Breast epithelium (tissue), 3 donors: Measurements from ENCODE around the gene POLR3B.

Source experiments
- CTCF ChIP-seq, 3 donors: fragments of 450-650 bp; IDR thresholded peaks; one replicate each; pipeline ENCODE4 v1.5.1; 2016 to 2017; ENCODE audit warnings: antibody characterized with exemption in 3 of 3, mild to moderate bottlenecking in 3 of 3, moderate library complexity in 3 of 3
- POLR2A ChIP-seq: fragments of 450-650 bp; IDR thresholded peaks from one replicate; pipeline ENCODE4 v1.6.1; 2016; ENCODE audit warnings: antibody characterized with exemption, mild to moderate bottlenecking, moderate library complexity
- POLR2AphosphoS5 ChIP-seq, 3 donors: sonication (generic); formaldehyde crosslinking; IDR thresholded peaks; one replicate each; pipeline ENCODE4 v1.6.1; 2017; ENCODE audit warnings: antibody characterized with exemption in 3 of 3

DNA sequence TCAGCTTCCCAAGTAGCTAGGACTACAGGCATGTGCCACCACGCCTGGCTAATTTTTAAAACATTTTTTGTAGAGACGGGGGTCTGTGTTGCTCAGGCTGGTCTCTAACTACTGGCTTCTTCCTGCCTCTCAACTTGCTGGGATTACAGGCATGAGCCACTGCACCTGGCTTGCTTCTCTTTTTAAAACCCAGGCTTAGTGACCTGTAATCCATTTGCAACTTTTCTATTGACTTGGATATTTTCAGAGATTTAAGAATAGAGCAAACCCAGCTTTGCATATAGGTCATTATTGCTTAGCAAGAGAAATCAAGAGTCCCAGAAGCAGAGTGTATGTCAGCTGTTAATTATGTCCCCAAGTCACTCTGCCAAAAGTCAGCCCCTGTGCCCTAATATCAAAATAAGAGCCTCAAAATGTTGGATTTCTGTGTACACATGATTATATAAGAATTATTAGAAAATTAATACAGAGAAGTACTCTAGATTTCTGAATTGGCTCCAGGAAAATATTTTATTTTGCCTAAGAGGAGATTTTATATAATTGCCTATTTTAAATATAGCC lies 30.2 kb upstream of the POLR3B start:
- TF ChIP-seq CTCF (IDR thresholded peaks at IDR 0.05) (no peak), POLR2AphosphoS5 (IDR thresholded peaks at IDR 0.05) (no peak), POLR2A (no peak)
